Measurements from ENCODE around the gene BACE1.

DNA sequence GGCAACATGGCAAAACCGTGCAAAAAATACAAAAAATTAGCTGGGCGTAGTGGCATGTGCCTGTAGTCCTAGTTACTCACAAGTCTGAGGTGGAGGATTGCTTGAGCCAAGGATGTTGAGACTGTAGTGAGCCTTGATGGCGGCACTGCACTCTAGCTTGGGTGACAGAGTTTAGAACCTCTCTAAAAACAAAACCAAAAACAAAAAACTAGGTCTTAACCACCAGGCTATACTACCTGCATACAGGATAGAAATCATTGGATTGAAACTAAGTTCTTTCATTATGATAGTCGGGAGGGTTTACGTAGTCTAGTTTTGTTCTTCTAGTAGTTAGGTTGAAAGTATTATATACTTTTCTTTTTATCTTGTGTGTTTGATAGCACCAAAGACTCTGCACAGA, 77.8 kb downstream of the BACE1 start:
- TF ChIP-seq, protein P1, sequence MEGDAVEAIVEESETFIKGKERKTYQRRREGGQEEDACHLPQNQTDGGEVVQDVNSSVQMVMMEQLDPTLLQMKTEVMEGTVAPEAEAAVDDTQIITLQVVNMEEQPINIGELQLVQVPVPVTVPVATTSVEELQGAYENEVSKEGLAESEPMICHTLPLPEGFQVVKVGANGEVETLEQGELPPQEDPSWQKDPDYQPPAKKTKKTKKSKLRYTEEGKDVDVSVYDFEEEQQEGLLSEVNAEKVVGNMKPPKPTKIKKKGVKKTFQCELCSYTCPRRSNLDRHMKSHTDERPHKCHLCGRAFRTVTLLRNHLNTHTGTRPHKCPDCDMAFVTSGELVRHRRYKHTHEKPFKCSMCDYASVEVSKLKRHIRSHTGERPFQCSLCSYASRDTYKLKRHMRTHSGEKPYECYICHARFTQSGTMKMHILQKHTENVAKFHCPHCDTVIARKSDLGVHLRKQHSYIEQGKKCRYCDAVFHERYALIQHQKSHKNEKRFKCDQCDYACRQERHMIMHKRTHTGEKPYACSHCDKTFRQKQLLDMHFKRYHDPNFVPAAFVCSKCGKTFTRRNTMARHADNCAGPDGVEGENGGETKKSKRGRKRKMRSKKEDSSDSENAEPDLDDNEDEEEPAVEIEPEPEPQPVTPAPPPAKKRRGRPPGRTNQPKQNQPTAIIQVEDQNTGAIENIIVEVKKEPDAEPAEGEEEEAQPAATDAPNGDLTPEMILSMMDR (conservative IDR thresholded peaks at IDR 0.05; ENCODE audit: low read depth, low read length) = no peak
- no peak for TF ChIP-seq EZH2 (IDR thresholded peaks at IDR 0.05; ENCODE audit: borderline replicate concordance, low read depth, low read length, poor library complexity, severe bottlenecking)

Data from A673 (cell line).